Esophagus muscularis mucosa (tissue), 4 donors: ENCODE data around the gene RNASEL. TPM values are rescaled to one million over a fixed set of nuclear protein-coding genes. Genes with fewer than 3 reads are reported as not detected.
A peak's percentile ranks its signal among the peaks of the same experiment; 100 is the strongest.

Source experiments
- DNase-seq: peaks from one replicate; pipeline ENCODE4 v3.0.0-alpha.2; 2017; ENCODE audit errors: extremely low spot score
- H3K27ac ChIP-seq, 4 donors: fragments of 200-600 bp; sonication (generic); replicated peaks in 1 of 4; 1 replicate in 3 of 4; 2 replicates in 1 of 4; pipeline ENCODE4 v1.5.1; 2016 to 2019; ENCODE audit warnings: mild to moderate bottlenecking in 1 of 4
- H3K27me3 ChIP-seq, 4 donors: fragments of 200-600 bp; sonication (generic); one replicate each; pipeline versions ENCODE4 v1.5.1 to v1.6.0; 2016 to 2019
- H3K36me3 ChIP-seq, 4 donors: fragments of 200-600 bp; sonication (generic); one replicate each; pipeline ENCODE4 v1.5.1; 2016 to 2019
- H3K4me1 ChIP-seq, 4 donors: fragments of 200-600 bp; sonication (generic); one replicate each; pipeline ENCODE4 v1.5.1; 2016 to 2019
- H3K4me3 ChIP-seq, 4 donors: fragments of 200-600 bp; sonication (generic); 1 replicate in 2 of 4; 2 replicates in 2 of 4; pipeline ENCODE4 v1.5.1; 2016 to 2019; ENCODE audit warnings: mild to moderate bottlenecking in 4 of 4, moderate library complexity in 1 of 4
- H3K9me3 ChIP-seq, 4 donors: fragments of 200-600 bp; sonication (generic); 1 replicate in 3 of 4; 2 replicates in 1 of 4; pipeline ENCODE4 v1.5.1; 2016 to 2019
- EP300 ChIP-seq: sonication (generic); formaldehyde crosslinking; IDR thresholded peaks from one replicate; pipeline ENCODE4 v1.6.1; 2017; ENCODE audit warnings: antibody characterized with exemption
- POLR2A ChIP-seq: fragments of 450-650 bp; IDR thresholded peaks from one replicate; pipeline ENCODE4 v1.6.1; 2017; ENCODE audit warnings: antibody characterized with exemption, moderate library complexity, mild to moderate bottlenecking, low read depth
- POLR2AphosphoS5 ChIP-seq, 2 donors: sonication (generic); formaldehyde crosslinking; IDR thresholded peaks; one replicate each; pipeline ENCODE4 v1.6.1; 2017; ENCODE audit warnings: antibody characterized with exemption in 2 of 2
- WGBS: methylation state at CpG from one replicate; pipeline ENCODE4 v1.1.5; 2018; 5-methylcytosine and 5-hydroxymethylcytosine counted together
- intact Hi-C: fragments of 100-400 bp; cut with DNase I; formaldehyde crosslinking; loops from one replicate; pipeline ENCODE4 v1.15.1; 2023
- total RNA-seq, 4 donors: library from RNA; depleted of rRNA; stranded (reverse); fragments of >200 nt; gene quantifications; one replicate each; pipeline versions ENCODE4 v1.1.0 to v1.2.1, GENCODE V29; 2016
- TF ChIP-seq, protein P1 (sequence below), 3 experiments: fragments of 200-600 bp in 2 of 3; fragments of 450-650 bp in 1 of 3; sonication (generic) in 2 of 3; IDR thresholded peaks; one replicate each; pipeline ENCODE4 v1.5.1; 2017 to 2019; ENCODE audit warnings: antibody characterized with exemption in 3 of 3, mild to moderate bottlenecking in 2 of 3, moderate library complexity in 1 of 3

The RNASEL gene, protein sequence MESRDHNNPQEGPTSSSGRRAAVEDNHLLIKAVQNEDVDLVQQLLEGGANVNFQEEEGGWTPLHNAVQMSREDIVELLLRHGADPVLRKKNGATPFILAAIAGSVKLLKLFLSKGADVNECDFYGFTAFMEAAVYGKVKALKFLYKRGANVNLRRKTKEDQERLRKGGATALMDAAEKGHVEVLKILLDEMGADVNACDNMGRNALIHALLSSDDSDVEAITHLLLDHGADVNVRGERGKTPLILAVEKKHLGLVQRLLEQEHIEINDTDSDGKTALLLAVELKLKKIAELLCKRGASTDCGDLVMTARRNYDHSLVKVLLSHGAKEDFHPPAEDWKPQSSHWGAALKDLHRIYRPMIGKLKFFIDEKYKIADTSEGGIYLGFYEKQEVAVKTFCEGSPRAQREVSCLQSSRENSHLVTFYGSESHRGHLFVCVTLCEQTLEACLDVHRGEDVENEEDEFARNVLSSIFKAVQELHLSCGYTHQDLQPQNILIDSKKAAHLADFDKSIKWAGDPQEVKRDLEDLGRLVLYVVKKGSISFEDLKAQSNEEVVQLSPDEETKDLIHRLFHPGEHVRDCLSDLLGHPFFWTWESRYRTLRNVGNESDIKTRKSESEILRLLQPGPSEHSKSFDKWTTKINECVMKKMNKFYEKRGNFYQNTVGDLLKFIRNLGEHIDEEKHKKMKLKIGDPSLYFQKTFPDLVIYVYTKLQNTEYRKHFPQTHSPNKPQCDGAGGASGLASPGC
- total RNA-seq = 10 to 100 TPM in 1 of 4 donors, 1 to 10 TPM in 3; 6.0 to 10.8 (median 9.0) TPM

DNA sequence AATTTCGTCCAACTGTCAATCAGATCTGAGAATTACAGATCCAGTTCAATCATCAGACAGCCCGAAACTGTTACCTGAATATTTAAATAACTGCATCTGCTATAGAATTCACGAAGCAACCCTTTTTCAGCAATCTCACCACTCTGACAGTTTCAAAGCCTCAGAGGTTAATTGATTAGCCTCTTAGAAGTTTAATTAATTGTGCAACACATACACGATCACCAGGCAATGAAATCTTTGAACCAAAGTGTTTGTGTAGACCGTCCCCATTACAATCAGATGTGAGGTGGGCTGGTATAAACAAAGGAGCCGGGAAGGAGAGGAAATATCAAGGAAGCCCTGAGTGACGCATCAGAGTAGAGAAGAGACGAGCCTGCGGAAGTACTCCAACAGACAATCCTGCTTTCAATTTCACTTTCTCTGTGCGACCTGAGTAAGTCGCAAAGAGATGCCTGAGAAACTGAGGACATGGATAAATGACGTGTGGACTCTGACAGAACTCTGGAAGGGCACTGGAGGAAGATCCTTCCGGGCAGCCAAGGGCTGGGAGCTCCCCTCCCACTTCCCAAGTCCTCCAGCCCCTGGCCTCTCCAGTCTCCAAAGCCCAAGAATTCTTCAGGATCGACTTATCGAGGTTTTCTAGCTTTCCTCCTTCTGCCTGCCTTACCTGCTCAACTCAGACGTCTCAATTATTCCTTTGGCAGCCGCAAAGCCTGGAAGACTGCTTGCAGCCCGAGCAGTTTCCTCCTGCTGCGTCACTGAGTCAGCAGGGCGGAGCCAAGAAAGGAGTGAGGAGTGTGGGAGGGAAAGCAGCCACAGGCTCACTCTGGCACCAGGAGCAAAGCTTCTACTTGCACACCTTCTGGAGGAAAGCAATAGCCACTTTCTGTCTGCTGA, at the start of gene RNASEL:
RNASEL (minus strand) TSS at position 757 of the 897 bp plus-strand sequence. CDS start 2,450 bp downstream, outside the sequence.
- 8% methylated on average over 20 of the region's 20 CpGs for WGBS
- intact Hi-C loops = loop anchor here (10.0 kb wide), 1 partner anchor 134 kb away; the partner anchor contains the start of gene RGSL1
- H3K9me3 ChIP-seq = no peaks in the 10 kb centered on the region
- peak; percentile 62 to 86 for TF ChIP-seq POLR2AphosphoS5 (IDR thresholded peaks at IDR 0.05)
- TF ChIP-seq, protein P1, sequence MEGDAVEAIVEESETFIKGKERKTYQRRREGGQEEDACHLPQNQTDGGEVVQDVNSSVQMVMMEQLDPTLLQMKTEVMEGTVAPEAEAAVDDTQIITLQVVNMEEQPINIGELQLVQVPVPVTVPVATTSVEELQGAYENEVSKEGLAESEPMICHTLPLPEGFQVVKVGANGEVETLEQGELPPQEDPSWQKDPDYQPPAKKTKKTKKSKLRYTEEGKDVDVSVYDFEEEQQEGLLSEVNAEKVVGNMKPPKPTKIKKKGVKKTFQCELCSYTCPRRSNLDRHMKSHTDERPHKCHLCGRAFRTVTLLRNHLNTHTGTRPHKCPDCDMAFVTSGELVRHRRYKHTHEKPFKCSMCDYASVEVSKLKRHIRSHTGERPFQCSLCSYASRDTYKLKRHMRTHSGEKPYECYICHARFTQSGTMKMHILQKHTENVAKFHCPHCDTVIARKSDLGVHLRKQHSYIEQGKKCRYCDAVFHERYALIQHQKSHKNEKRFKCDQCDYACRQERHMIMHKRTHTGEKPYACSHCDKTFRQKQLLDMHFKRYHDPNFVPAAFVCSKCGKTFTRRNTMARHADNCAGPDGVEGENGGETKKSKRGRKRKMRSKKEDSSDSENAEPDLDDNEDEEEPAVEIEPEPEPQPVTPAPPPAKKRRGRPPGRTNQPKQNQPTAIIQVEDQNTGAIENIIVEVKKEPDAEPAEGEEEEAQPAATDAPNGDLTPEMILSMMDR (IDR thresholded peaks at IDR 0.05) = no peak
- no peaks in the 10 kb centered on the region for H3K27me3 ChIP-seq
- peak within 1 kb of the TSS; percentile 71 to 73 (median 72) for H3K4me3 ChIP-seq
- DNase-seq = peak; percentile 94
- peaks cover 0 to 9% (median 3%) of the 10 kb centered on the region in 4 donors for H3K36me3 ChIP-seq
- peaks cover 7 to 34% (median 28%) of the 10 kb centered on the region in 4 donors for H3K4me1 ChIP-seq
- peak within 1 kb of the TSS; percentile 86 to 93 (median 90) for H3K27ac ChIP-seq

DNA sequence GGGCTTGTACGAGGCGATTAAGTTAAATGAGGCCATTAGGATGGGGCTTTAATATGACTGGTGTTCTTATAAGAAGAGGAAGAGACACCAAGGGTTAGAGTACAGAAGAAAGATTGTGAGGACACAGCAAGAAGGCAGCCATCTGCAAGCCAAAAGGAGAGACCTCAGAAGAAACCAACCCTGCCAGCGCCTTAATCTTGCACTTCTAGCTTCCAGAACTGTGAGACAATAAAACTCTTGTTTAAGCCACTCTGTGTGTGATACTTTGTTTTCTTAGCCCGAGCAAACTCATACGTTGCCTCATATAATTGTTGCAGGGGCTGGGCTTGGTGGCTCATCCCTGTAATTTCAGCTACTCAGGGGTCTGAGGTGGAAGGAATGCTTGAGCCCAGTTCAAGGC, 48.7 kb upstream of the RNASEL start:
- intact Hi-C loops = no loop called here
- no peak overlapping the region for H3K4me3 ChIP-seq
- TF ChIP-seq, protein P1 (IDR thresholded peaks at IDR 0.05) = no peak
- no peak for TF ChIP-seq EP300
- no peak for TF ChIP-seq POLR2A
- TF ChIP-seq POLR2AphosphoS5 (IDR thresholded peaks at IDR 0.05) = no peak
- no peak overlapping the region for H3K27ac ChIP-seq
- DNase-seq = no peak
- no peaks in the 10 kb centered on the region for H3K36me3 ChIP-seq
- H3K27me3 ChIP-seq = peaks cover 0 to 8% (median 0%) of the 10 kb centered on the region in 4 donors
- WGBS = 97% methylated on average over 5 of the region's 5 CpGs
- no peaks in the 10 kb centered on the region for H3K9me3 ChIP-seq
- H3K4me1 ChIP-seq = no peaks in the 10 kb centered on the region

DNA sequence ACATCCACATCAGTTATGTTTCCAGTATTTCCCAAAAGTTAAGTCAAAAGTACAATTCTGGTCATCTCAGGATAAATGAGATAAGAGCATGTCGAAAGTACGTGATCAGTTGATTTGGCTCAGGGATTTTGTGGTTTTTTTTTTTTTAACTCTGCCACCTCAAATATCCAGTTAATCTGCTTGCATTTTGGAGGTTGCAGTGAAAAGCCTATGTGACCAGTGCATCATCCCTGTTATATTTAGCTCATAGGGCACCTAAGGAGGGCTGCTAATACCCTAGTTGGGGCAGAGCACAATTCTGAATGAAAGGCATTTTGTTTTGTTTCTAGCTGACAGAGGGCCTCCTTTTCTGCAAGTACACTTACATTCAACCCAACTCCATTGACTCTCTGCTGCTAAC, 46.8 kb upstream of the RNASEL start:
- H3K36me3 ChIP-seq = no peaks in the 10 kb centered on the region
- TF ChIP-seq, protein P1 (IDR thresholded peaks at IDR 0.05) = no peak
- no peak for TF ChIP-seq EP300
- TF ChIP-seq POLR2A = no peak
- TF ChIP-seq POLR2AphosphoS5 (IDR thresholded peaks at IDR 0.05) = no peak
- H3K4me1 ChIP-seq = peaks cover 0 to 3% (median 0%) of the 10 kb centered on the region in 4 donors
- H3K4me3 ChIP-seq = no peak overlapping the region
- peaks cover 0 to 8% (median 0%) of the 10 kb centered on the region in 4 donors for H3K27me3 ChIP-seq
- WGBS = 86% methylated on average over 2 of the region's 2 CpGs
- no peak for DNase-seq
- no peak overlapping the region for H3K27ac ChIP-seq
- no peaks in the 10 kb centered on the region for H3K9me3 ChIP-seq
- intact Hi-C loops = no loop called here

DNA sequence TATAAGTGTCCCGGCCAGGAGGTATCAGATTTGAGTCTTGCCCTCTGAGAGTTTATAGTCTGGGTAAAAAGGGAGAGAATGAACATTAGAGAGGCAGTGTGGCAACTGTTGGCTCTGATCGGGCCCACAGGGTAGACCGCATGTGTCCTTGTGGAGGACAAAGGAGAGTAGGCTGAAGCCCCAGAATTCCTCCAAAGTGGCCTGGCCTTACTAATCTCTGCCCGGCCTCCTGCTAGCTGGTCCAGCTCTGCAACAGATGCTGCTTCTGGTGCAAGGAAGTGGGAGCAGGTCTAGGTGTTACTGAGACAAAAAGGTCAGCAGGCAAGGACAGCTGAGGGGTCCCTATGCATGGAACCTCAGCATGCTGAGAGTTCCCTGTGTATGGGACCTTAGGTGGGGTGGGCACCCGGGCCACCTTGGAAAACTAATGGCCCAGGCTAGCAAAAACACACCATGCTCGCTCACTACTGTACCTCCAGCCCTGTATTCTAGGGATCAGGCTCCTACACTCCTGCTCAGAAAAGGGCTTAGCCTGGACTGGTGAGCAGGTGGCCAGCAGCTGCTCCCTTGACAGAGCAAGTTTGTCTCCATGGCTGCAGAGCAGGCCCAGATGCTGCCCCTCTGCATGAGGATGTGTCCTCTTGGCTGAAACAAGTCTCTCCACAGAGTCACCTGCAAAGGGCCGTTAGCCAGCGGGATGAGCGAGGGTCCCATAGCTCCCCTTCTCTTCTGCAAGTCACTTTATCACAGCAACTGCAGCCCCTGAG, 45.4 kb upstream of the RNASEL start:
- peaks cover 0 to 8% (median 0%) of the 10 kb centered on the region in 4 donors for H3K27me3 ChIP-seq
- H3K9me3 ChIP-seq = no peaks in the 10 kb centered on the region
- peaks cover 0 to 8% (median 0%) of the 10 kb centered on the region in 4 donors for H3K4me1 ChIP-seq
- no peaks in the 10 kb centered on the region for H3K36me3 ChIP-seq
- H3K4me3 ChIP-seq = no peak overlapping the region
- no peak for DNase-seq
- TF ChIP-seq POLR2A = no peak
- TF ChIP-seq POLR2AphosphoS5 (IDR thresholded peaks at IDR 0.05) = no peak
- no peak for TF ChIP-seq EP300
- TF ChIP-seq, protein P1 (IDR thresholded peaks at IDR 0.05) = no peak
- no peak overlapping the region for H3K27ac ChIP-seq
- 96% methylated on average over 7 of the region's 9 CpGs for WGBS
- intact Hi-C loops = no loop called here
